HCT116 (cell line): Measurements from ENCODE around the gene SSX1. TPM values are rescaled to one million over a fixed set of nuclear protein-coding genes. Genes with fewer than 3 reads are reported as not detected.
"Not testable (repeated sequence)": the region's sequence is repeated elsewhere in the genome, so short reads cannot be mapped to it uniquely, and the experiment has no call there.

ENCODE experiments used
- ATAC-seq: fragments of 200-7000 bp; cut with Tn5 transposase; 2 replicates; pipeline ENCODE4 v1.9.1; 2020; ENCODE audit warnings: mild to moderate bottlenecking, moderate library complexity
- BruUV-seq: library from RNA; stranded (reverse); fragments of 400-500 nt; replicated peaks from 2 replicates; lab custom pipeline; 2021; lab: Mats Ljungman, UMichigan
- CTCF ChIA-PET: fragments of 300-600 bp; sonication (Branson Sonifier 250); formaldehyde crosslinking; loops from one replicate; lab custom pipeline; 2021; ENCODE audit warnings: antibody characterized with exemption; lab: Charles Lee
- POLR2A ChIA-PET: fragments of 300-600, 350-600 bp; sonication (Branson Sonifier 250); formaldehyde crosslinking; loops from one replicate; lab custom pipeline; 2021; ENCODE audit warnings: antibody characterized with exemption; lab: Charles Lee
- RAD21 ChIA-PET, 2 experiments: fragments of 300-600 bp; sonication (Branson Sonifier 250); formaldehyde crosslinking; loops; one replicate each; lab custom pipeline; 2023; ENCODE audit warnings: low total read pairs in 2 of 2; ENCODE audit not compliant: uncharacterized antibody in 2 of 2, unreplicated experiment in 2 of 2, low non-redundant PET in 1 of 2; lab: Charles Lee
- DNase-seq: peaks from one replicate; pipeline ENCODE4 v3.0.0-alpha.2; 2010; ENCODE audit warnings: low read depth, low spot score
- H2AFZ ChIP-seq: fragments of 200-600 bp; shearing (Covaris generic), sonication (generic); 2 replicates; pipeline ENCODE4 v1.6.1; 2017; ENCODE audit warnings: low read depth, mixed run types, mixed read lengths, antibody characterized with exemption, low read length; ENCODE audit not compliant: poor library complexity, severe bottlenecking
- H3K27ac ChIP-seq: 2 replicates; pipeline ENCODE4 v1.5.1; 2012; ENCODE audit warnings: low read depth, low read length
- H3K27me3 ChIP-seq: fragments of 200-600 bp; sonication (generic); 2 replicates; pipeline ENCODE4 v1.6.1; 2016; ENCODE audit warnings: mixed run types, low read length, mixed read lengths; ENCODE audit not compliant: insufficient read depth
- H3K36me3 ChIP-seq, 2 experiments: fragments of 200-500 bp in 1 of 2; fragments of 200-600 bp in 1 of 2; sonication (Bioruptor generic) in 1 of 2; sonication (generic) in 1 of 2; 2 replicates each; pipeline versions ENCODE4 v1.5.1 to v1.6.1; 2014 to 2016; ENCODE audit warnings: low read length in 2 of 2, inconsistent platforms in 1 of 2, mixed read lengths in 1 of 2, mixed run types in 1 of 2; ENCODE audit not compliant: insufficient read depth in 2 of 2, control insufficient read depth in 1 of 2
- H3K4me1 ChIP-seq, 2 experiments: fragments of 200-600 bp in 1 of 2; sonication (generic) in 1 of 2; 2 replicates each; pipeline versions ENCODE4 v1.5.1 to v1.6.1; 2012 to 2017; ENCODE audit warnings: low read length in 2 of 2, inconsistent platforms in 1 of 2, mild to moderate bottlenecking in 1 of 2, mixed read lengths in 1 of 2, mixed run types in 1 of 2, moderate library complexity in 1 of 2; ENCODE audit not compliant: insufficient read depth in 2 of 2, control insufficient read depth in 1 of 2
- H3K4me2 ChIP-seq: fragments of 200-600 bp; sonication (generic); 2 replicates; pipeline ENCODE4 v1.6.1; 2017; ENCODE audit warnings: mixed run types, low read length, mixed read lengths
- H3K4me3 ChIP-seq, 2 experiments: fragments of 200-600 bp in 1 of 2; sonication (generic) in 1 of 2; replicated peaks in 1 of 2; 2 replicates each; pipeline ENCODE4 v1.5.1; 2011 to 2016; ENCODE audit warnings: low read length in 2 of 2, control low read depth in 1 of 2, low read depth in 1 of 2, mild to moderate bottlenecking in 1 of 2, mixed read lengths in 1 of 2, mixed run types in 1 of 2
- H3K79me2 ChIP-seq: fragments of 200-600 bp; sonication (generic); 2 replicates; pipeline ENCODE4 v1.6.1; 2017; ENCODE audit warnings: mild to moderate bottlenecking, mixed run types, low read length, moderate library complexity, mixed read lengths; ENCODE audit not compliant: insufficient read depth
- H3K9ac ChIP-seq: fragments of 200-600 bp; sonication (generic); 2 replicates; pipeline ENCODE4 v1.6.1; 2016; ENCODE audit warnings: low read length, mixed read lengths
- H3K9me2 ChIP-seq: fragments of 200-600 bp; sonication (generic), shearing (Covaris generic); 2 replicates; pipeline ENCODE4 v1.6.1; 2017; ENCODE audit warnings: mixed run types, mild to moderate bottlenecking, moderate library complexity; ENCODE audit not compliant: insufficient read depth
- H3K9me3 ChIP-seq, 2 experiments: fragments of 200-500 bp in 1 of 2; fragments of 200-600 bp in 1 of 2; sonication (Bioruptor generic) in 1 of 2; sonication (generic) in 1 of 2; 2 replicates each; pipeline ENCODE4 v1.6.1; 2014 to 2017; ENCODE audit warnings: low read length in 2 of 2, mixed read lengths in 2 of 2, inconsistent platforms in 1 of 2, low read depth in 1 of 2, mild to moderate bottlenecking in 1 of 2, mixed run types in 1 of 2, moderate library complexity in 1 of 2; ENCODE audit not compliant: control insufficient read depth in 1 of 2, insufficient read depth in 1 of 2
- H4K20me1 ChIP-seq: fragments of 200-600 bp; sonication (generic), shearing (Covaris generic); 2 replicates; pipeline ENCODE4 v1.6.1; 2017; ENCODE audit warnings: mixed run types, mild to moderate bottlenecking, moderate library complexity; ENCODE audit not compliant: insufficient read depth
- ELF1 ChIP-seq: IDR thresholded peaks from 2 replicates; pipeline ENCODE4 v1.6.1; 2012; ENCODE audit warnings: low read depth, borderline replicate concordance
- EZH2 ChIP-seq: fragments of 200-600 bp; sonication (generic); IDR thresholded peaks from 2 replicates; pipeline ENCODE4 v1.6.1; 2017; ENCODE audit warnings: antibody characterized with exemption, mixed run types
- SIN3A ChIP-seq: IDR thresholded peaks from 2 replicates; pipeline ENCODE4 v1.6.1; 2012; ENCODE audit warnings: low read depth
- SP1 ChIP-seq: IDR thresholded peaks from 2 replicates; pipeline ENCODE4 v1.6.1; 2012; ENCODE audit warnings: low read depth
- TCF7L2 ChIP-seq: IDR thresholded peaks from 2 replicates; pipeline ENCODE4 v1.7.0; 2011; ENCODE audit warnings: borderline replicate concordance, inconsistent platforms; ENCODE audit not compliant: insufficient read depth, insufficient read length; ENCODE audit errors: extremely low read depth
- ZFX ChIP-seq: fragments of 450-650 bp; IDR thresholded peaks from 2 replicates; pipeline ENCODE4 v1.6.1; 2017
- intact Hi-C: fragments of 100-400 bp; cut with micrococcal nuclease; formaldehyde crosslinking; loops from 2 replicates; pipeline ENCODE4 v1.10.0; 2022
- total RNA-seq: library from RNA; stranded (reverse); gene quantifications from one replicate; pipeline ENCODE4 v1.2.1, GENCODE V29; 2021; ENCODE audit not compliant: unreplicated experiment

SSX1 gene
- total RNA-seq, 1 experiment from 2014 or later = not detected

GRCh38 chrX:48306175-48306574 lies 51.0 kb downstream of the SSX1 start:
- CTCF ChIA-PET = no interaction called here
- intact Hi-C loops = no loop called here
- TF ChIP-seq SP1 (no peak), ZFX (no peak), TCF7L2 (no peak), SIN3A (no peak), EZH2 (no peak), ELF1 (no peak)
- no peak for ATAC-seq
- Histone ChIP-seq H3K27ac (no peak overlapping the region), H3K9ac (no peak overlapping the region), H3K9me3 (no peaks in the 10 kb centered on the region), H3K36me3 (no peaks in the 10 kb centered on the region), H4K20me1 (no peaks in the 10 kb centered on the region), H3K79me2 (no peaks in the 10 kb centered on the region), H3K4me3 (no peak overlapping the region), H3K27me3 (no peaks in the 10 kb centered on the region), H3K4me2 (no peak overlapping the region), H3K9me2 (no peaks in the 10 kb centered on the region), H2AFZ (no peak overlapping the region), H3K4me1 (no peaks in the 10 kb centered on the region)
- DNase-seq = no peak
- BruUV-seq = no TSS peak
- RAD21 ChIA-PET = no interaction called here
- POLR2A ChIA-PET = no interaction called here

GRCh38 chrX:48313996-48314395 lies 58.8 kb downstream of the SSX1 start:
- ATAC-seq, H3K36me3 ChIP-seq, H3K9me3 ChIP-seq, BruUV-seq, intact Hi-C loops, H3K27me3 ChIP-seq, H3K9me2 ChIP-seq, POLR2A ChIA-PET, H3K4me2 ChIP-seq, H3K27ac ChIP-seq, H3K4me1 ChIP-seq, CTCF ChIA-PET, H3K79me2 ChIP-seq, DNase-seq, H2AFZ ChIP-seq, H4K20me1 ChIP-seq, RAD21 ChIA-PET, H3K9ac ChIP-seq, H3K4me3 ChIP-seq: not testable (repeated sequence)

Other genes starting within 250 kb of the SSX1 start
- not detected for gene SPACA5, start 248.4 kb upstream of the SSX1 start, total RNA-seq
- not detected for gene ZNF630, start 183.8 kb upstream of the SSX1 start, total RNA-seq
- not detected for gene SPACA5B, start 124.8 kb upstream of the SSX1 start, total RNA-seq
- gene SSX5, start 58.6 kb upstream of the SSX1 start, total RNA-seq = not detected
- gene SSX3, start 101.3 kb downstream of the SSX1 start, total RNA-seq = not detected
- not detected for gene SSX4, start 128.1 kb downstream of the SSX1 start, total RNA-seq
- not detected for gene SSX4B, start 156.6 kb downstream of the SSX1 start, total RNA-seq
- 54.6 TPM for gene SLC38A5, start 214.9 kb downstream of the SSX1 start, total RNA-seq
- 64.9 TPM for gene FTSJ1, start 220.8 kb downstream of the SSX1 start, total RNA-seq